ENCODE data around the gene FGF12.

GRCh38 chr3:192108820-192109219 is 618.5 kb downstream of the FGF12 start:
- TF ChIP-seq CTCF (IDR thresholded peaks at IDR 0.05) (no peak), POLR2AphosphoS5 (IDR thresholded peaks at IDR 0.05; ENCODE audit: low read depth, low read length) (no peak), SIN3A (IDR thresholded peaks at IDR 0.05; ENCODE audit: borderline replicate concordance, insufficient read depth, low read depth, low read length) (no peak)

Data from Panc1 (cell line).